ENCODE data around the gene COX18. TPM values are rescaled to one million over a fixed set of nuclear protein-coding genes. Genes with fewer than 3 reads are reported as not detected.
A peak's percentile ranks its signal among the peaks of the same experiment; 100 is the strongest.

Gene COX18
- total RNA-seq, 2 experiments from 2014 or later: 20.9 to 21.1 TPM

DNA sequence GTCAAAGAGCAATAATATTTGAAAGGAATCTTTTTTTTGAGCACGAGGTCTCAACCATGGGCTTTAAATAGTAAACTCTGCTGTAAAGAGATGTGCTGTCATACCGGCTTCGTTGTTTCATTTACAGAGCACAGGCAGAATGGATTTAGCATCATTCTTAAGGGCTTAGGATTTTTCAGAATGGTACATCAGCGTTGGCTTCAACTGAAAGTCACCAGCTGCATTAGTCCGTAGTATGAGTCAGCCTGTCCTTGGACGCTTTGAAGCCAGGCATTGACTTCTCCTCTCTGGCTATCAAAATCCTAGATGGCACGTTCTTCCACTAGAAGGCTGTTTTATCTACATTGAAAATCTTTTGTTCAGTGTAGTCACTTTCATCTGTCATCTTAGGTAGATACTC is 23.6 kb downstream of the COX18 start:
- H3K4me3 Mint-ChIP-seq: no peak overlapping the region
- no peak for DNase-seq
- intact Hi-C loops (cut with micrococcal nuclease): no loop called here
- CTCF ChIA-PET: no interaction called here
- H3K9me3 Mint-ChIP-seq: no peaks in the 10 kb centered on the region
- H3K4me1 Mint-ChIP-seq (ENCODE audit: low read depth): peaks cover 2% of the 10 kb centered on the region
- no peak overlapping the region for H3K27ac Mint-ChIP-seq
- peaks cover 2% of the 10 kb centered on the region for H3K36me3 Mint-ChIP-seq (ENCODE audit: low read depth)
- peaks cover 3% of the 10 kb centered on the region for H3K27me3 Mint-ChIP-seq (ENCODE audit: low read depth)

DNA sequence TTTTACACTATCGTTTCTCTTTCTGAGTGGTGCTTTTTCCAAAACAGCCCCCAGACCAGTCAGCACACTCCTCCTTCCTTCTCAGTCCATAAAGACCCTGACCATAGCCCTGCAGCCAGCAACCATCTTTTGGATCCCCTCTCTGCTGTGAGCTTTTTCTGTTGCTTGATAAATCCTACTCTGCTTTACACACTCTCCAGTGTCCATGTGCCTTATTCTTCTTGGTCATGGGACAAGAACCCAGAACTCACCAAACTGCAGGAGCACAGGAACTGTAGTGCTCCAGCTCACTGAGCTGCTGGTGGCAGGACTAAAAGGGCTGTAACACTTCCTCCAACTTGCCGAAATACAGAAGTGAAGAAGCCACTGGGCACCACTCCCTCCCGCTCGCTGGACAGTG is 32.5 kb downstream of the COX18 start:
- Mint-ChIP-seq H3K4me3 (no peak overlapping the region), H3K27ac (no peak overlapping the region), H3K9me3 (peaks cover 7% of the 10 kb centered on the region), H3K36me3 (ENCODE audit: low read depth) (peaks cover 1% of the 10 kb centered on the region), H3K4me1 (ENCODE audit: low read depth) (peaks cover 13% of the 10 kb centered on the region), H3K27me3 (ENCODE audit: low read depth) (peaks cover 3% of the 10 kb centered on the region)
- no peak for DNase-seq
- CTCF ChIA-PET: interaction anchor here (0.6 to 0.8 kb wide), 2 partner anchors 25 to 71 kb away, joined by 3 read pairs; no protein-coding TSS in a partner anchor
- intact Hi-C loops (cut with micrococcal nuclease): loop anchor here (5.0 kb wide), 2 partner anchors 270 to 615 kb away; no protein-coding TSS in a partner anchor

DNA sequence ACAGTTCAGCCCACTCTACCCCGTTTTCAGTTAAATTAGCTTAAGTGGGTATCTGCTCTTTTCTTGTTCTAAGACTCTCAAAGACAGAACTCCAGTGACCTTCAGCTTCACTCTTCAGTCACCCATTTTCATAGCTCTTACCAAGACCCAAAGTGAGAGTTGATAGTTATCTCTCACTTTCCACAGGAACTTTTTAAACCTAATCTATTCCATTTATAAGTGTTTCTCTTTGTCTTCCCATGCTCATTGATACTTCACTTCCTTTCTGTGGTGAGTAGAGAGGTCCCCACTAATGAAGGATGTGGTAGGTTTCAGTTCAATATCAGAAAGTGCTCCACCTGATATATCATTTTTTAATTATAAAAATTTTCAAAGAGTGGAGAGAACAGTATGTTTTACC is 33.4 kb downstream of the COX18 start:
- no peak overlapping the region for H3K4me3 Mint-ChIP-seq
- peaks cover 7% of the 10 kb centered on the region for H3K9me3 Mint-ChIP-seq
- H3K4me1 Mint-ChIP-seq (ENCODE audit: low read depth): peaks cover 13% of the 10 kb centered on the region
- intact Hi-C loops (cut with micrococcal nuclease): loop anchor here (1.0 to 5.0 kb wide), 3 partner anchors 32 to 616 kb away; no protein-coding TSS in a partner anchor
- CTCF ChIA-PET: interaction anchor here (0.6 kb wide), 1 partner anchor 272 kb away, joined by 3 read pairs; no protein-coding TSS in a partner anchor
- peaks cover 1% of the 10 kb centered on the region for H3K36me3 Mint-ChIP-seq (ENCODE audit: low read depth)
- no peak overlapping the region for H3K27ac Mint-ChIP-seq
- DNase-seq: no peak
- peaks cover 2% of the 10 kb centered on the region for H3K27me3 Mint-ChIP-seq (ENCODE audit: low read depth)

DNA sequence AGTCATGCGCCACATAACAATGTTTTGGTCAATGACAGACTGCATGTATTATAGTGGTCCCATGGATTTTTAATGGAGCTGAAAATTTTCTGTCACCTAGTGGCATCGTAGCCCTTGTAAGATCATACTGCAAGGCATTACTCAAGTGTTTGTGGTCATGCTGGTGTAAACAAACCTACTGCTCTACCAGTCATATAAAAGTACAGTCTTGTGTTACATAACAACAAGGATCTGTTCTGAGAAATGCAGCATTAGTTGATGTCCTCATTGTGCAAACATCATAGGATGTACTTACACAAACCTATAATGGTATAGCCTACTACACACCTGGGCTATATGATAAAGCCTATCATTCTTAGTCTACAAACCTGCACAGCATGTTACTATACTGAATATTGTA is 34.6 kb downstream of the COX18 start:
- no peak overlapping the region for H3K27ac Mint-ChIP-seq
- peaks cover 13% of the 10 kb centered on the region for H3K4me1 Mint-ChIP-seq (ENCODE audit: low read depth)
- intact Hi-C loops (cut with micrococcal nuclease): loop anchor here (5.0 kb wide), 2 partner anchors 272 to 617 kb away; no protein-coding TSS in a partner anchor
- no peaks in the 10 kb centered on the region for H3K27me3 Mint-ChIP-seq (ENCODE audit: low read depth)
- peaks cover 7% of the 10 kb centered on the region for H3K9me3 Mint-ChIP-seq
- CTCF ChIA-PET: no interaction called here
- no peak for DNase-seq
- H3K4me3 Mint-ChIP-seq: no peak overlapping the region
- H3K36me3 Mint-ChIP-seq (ENCODE audit: low read depth): peaks cover 1% of the 10 kb centered on the region

DNA sequence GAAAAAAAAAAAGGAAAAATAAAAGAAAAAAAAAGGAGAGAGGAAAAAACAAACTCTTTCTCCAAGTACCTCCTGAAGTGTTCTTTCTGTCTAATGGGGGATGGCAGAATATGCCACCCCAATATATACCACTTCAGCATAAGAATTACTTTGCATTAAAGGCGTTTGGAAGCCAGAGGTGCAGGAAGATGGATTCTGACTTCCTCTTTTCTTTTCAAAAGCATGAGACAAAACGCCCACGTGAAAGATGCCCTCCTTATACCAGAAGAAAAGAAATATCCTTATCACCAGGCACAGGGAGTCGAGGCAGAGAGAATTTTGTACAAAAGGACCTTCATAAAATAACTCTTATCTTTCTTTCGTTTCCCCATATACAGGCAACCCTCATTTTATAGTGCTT is 40.9 kb downstream of the COX18 start:
- no peak for DNase-seq
- Mint-ChIP-seq H3K4me3 (no peak overlapping the region), H3K27ac (no peak overlapping the region), H3K4me1 (ENCODE audit: low read depth) (peaks cover 4% of the 10 kb centered on the region), H3K27me3 (ENCODE audit: low read depth) (no peaks in the 10 kb centered on the region), H3K9me3 (no peaks in the 10 kb centered on the region), H3K36me3 (ENCODE audit: low read depth) (no peaks in the 10 kb centered on the region)
- CTCF ChIA-PET: no interaction called here
- intact Hi-C loops (cut with micrococcal nuclease): no loop called here

DNA sequence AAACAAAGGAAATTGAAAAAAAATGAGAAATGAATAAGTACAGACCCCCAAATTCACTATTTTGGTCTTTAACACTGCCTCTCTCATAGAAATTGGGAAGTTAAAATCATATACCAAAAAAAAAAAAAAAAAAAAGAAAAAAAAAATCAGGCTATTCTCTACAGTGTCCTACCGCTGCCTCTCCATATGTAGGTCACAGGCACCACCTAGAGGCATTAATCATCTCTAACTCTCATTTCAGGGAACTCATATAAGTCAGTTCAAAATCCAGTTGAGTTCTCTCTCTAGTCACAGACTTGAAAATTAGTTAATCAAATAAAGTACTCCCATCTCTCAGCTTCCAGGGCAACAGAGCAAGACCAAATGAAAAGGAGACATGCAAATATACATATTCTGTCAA is 47.9 kb downstream of the COX18 start:
- H3K4me1 Mint-ChIP-seq (ENCODE audit: low read depth): peaks cover 4% of the 10 kb centered on the region
- intact Hi-C loops (cut with micrococcal nuclease): loop anchor here (1.0 kb wide), 2 partner anchors 236 to 516 kb away; no protein-coding TSS in a partner anchor
- H3K36me3 Mint-ChIP-seq (ENCODE audit: low read depth): no peaks in the 10 kb centered on the region
- DNase-seq: peak; percentile 25
- no peaks in the 10 kb centered on the region for H3K9me3 Mint-ChIP-seq
- H3K27me3 Mint-ChIP-seq (ENCODE audit: low read depth): peaks cover 2% of the 10 kb centered on the region
- no peak overlapping the region for H3K27ac Mint-ChIP-seq
- no peak overlapping the region for H3K4me3 Mint-ChIP-seq
- CTCF ChIA-PET: interaction anchor here (0.7 to 2.0 kb wide), 5 partner anchors 232 to 695 kb away, joined by 3 to 5 read pairs (median 4); no protein-coding TSS in a partner anchor

DNA sequence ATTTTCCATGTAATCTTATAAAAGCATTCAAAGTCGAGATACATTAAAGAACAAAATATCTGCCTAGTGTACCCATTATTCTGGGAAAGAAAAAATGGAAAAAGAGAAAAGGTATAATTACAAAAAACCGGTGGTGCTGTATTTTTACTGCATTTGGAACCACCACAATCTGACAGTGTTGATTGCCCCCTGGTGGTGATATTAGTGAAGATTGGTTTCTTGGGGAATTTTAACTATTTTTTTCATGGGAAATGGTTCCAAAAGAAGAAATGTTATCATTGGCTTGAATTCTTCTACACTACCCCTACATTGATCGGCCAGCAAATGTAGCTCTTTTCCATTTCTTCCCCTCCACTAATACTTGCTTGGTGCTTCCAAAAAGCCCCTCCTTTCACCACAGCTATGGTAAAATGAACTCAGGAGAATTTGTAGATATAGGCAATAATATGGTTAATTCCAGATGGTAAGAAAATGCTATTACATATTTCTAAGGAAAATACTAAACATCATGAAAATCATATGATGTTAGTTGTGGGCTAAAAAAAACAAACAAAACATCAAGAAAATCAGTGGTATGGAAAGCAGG is 50.0 kb downstream of the COX18 start:
- Mint-ChIP-seq H3K36me3 (ENCODE audit: low read depth) (no peaks in the 10 kb centered on the region), H3K9me3 (no peaks in the 10 kb centered on the region), H3K4me3 (no peak overlapping the region), H3K27me3 (ENCODE audit: low read depth) (peaks cover 2% of the 10 kb centered on the region), H3K4me1 (ENCODE audit: low read depth) (peaks cover 1% of the 10 kb centered on the region), H3K27ac (no peak overlapping the region)
- DNase-seq: peak; percentile 19
- CTCF ChIA-PET: interaction anchor here (0.5 to 1.1 kb wide), 4 partner anchors 289 to 693 kb away, joined by 3 to 7 read pairs (median 3); no protein-coding TSS in a partner anchor
- intact Hi-C loops (cut with micrococcal nuclease): loop anchor here (1.0 to 2.0 kb wide), 3 partner anchors 317 to 723 kb away; no protein-coding TSS in a partner anchor

DNA sequence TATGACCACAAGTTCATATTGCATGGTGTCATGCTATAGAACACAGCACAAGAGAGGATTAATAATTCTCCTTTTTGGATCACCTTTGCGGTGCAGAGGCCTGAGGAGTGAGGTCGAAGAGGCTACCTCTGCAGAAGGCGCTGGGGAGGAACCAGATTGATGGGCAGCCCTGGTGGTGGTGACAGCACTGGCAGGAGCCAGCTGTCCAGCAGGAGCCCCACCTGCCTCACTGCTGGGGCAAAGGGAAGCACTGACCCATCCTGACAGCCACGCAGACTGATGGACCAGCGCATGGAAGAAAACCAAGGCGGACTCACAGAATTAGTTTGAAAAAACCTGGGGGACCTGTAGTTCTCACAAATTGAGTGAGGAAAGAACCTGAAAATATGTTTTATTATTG is 50.9 kb downstream of the COX18 start:
- H3K36me3 Mint-ChIP-seq (ENCODE audit: low read depth): no peaks in the 10 kb centered on the region
- no peak for DNase-seq
- no peaks in the 10 kb centered on the region for H3K4me1 Mint-ChIP-seq (ENCODE audit: low read depth)
- peaks cover 2% of the 10 kb centered on the region for H3K27me3 Mint-ChIP-seq (ENCODE audit: low read depth)
- H3K27ac Mint-ChIP-seq: no peak overlapping the region
- intact Hi-C loops (cut with micrococcal nuclease): loop anchor here (2.0 kb wide), 1 partner anchor 692 kb away; no protein-coding TSS in a partner anchor
- no peaks in the 10 kb centered on the region for H3K9me3 Mint-ChIP-seq
- H3K4me3 Mint-ChIP-seq: no peak overlapping the region
- CTCF ChIA-PET: interaction anchor here (0.7 kb wide), 1 partner anchor 19 kb away, joined by 3 read pairs; no protein-coding TSS in a partner anchor

DNA sequence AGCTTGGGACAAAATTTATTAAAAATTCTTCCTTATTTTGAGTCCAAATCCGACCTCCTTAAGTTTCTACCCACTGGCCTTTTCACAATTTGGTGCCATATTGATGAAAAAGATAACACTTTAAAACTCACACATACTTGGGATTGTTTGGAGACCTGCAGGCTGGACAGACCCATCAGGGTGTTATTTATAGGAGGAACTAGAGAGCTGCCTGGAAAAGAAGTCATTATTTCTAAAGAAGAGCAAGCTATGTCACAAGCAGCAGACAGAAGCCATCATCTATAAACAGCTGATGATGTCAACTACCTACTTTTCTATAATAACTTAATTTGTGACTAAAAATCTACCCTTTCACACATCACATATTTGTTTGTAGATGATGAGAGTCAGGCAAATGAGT is 56.2 kb downstream of the COX18 start:
- Mint-ChIP-seq H3K4me3 (no peak overlapping the region), H3K27me3 (ENCODE audit: low read depth) (peaks cover 7% of the 10 kb centered on the region), H3K36me3 (ENCODE audit: low read depth) (no peaks in the 10 kb centered on the region), H3K9me3 (peaks cover 6% of the 10 kb centered on the region), H3K4me1 (ENCODE audit: low read depth) (no peaks in the 10 kb centered on the region), H3K27ac (no peak overlapping the region)
- CTCF ChIA-PET: interaction anchor here (0.7 kb wide), 1 partner anchor 152 kb away, joined by 3 read pairs; no protein-coding TSS in a partner anchor
- intact Hi-C loops (cut with micrococcal nuclease): no loop called here
- DNase-seq: no peak

DNA sequence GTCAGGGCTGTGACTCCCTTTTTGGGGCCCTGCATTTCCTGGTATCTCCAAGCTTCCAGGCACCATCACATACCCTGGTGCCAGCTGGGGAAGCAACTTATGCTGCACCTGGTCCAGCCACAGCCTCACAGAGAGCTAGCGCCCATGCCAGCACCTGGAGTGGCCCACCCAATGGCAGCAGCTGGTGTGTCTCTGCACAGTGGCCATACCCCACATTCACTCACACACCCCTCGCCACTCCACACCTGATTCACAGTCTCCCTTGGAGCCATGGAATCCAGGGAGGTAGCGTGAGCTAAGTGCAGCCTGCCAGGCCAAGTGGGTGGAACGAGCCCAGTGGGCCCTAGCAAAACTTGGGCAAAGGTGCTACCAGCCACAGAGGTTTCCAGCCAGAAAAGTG is 56.8 kb downstream of the COX18 start:
- Mint-ChIP-seq H3K27me3 (ENCODE audit: low read depth) (peaks cover 7% of the 10 kb centered on the region), H3K4me1 (ENCODE audit: low read depth) (no peaks in the 10 kb centered on the region), H3K36me3 (ENCODE audit: low read depth) (no peaks in the 10 kb centered on the region), H3K9me3 (peaks cover 6% of the 10 kb centered on the region), H3K27ac (no peak overlapping the region), H3K4me3 (no peak overlapping the region)
- CTCF ChIA-PET: no interaction called here
- no peak for DNase-seq
- intact Hi-C loops (cut with micrococcal nuclease): no loop called here

DNA sequence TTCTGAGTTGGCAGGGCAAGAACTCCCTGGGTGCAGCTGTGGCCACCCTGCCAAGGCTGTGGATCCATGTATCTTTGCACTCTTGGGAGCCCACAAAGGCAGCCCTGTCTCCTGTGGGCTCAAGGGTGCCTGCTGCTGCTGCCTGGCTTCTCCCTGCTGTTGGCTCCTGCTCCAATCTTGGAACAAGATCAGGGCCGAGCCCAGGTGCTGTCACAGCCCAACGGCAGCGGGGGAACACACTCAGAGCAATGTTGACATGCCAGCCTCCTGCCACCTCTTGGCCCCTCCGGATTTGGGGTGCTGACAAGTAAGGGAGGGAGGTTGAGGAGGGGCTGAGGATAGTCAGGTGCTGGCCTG is 57.9 kb downstream of the COX18 start:
- CTCF ChIA-PET: no interaction called here
- H3K27ac Mint-ChIP-seq: no peak overlapping the region
- H3K36me3 Mint-ChIP-seq (ENCODE audit: low read depth): no peaks in the 10 kb centered on the region
- peaks cover 10% of the 10 kb centered on the region for H3K27me3 Mint-ChIP-seq (ENCODE audit: low read depth)
- no peak for DNase-seq
- H3K4me1 Mint-ChIP-seq (ENCODE audit: low read depth): no peaks in the 10 kb centered on the region
- intact Hi-C loops (cut with micrococcal nuclease): no loop called here
- H3K9me3 Mint-ChIP-seq: peaks cover 6% of the 10 kb centered on the region
- H3K4me3 Mint-ChIP-seq: no peak overlapping the region

DNA sequence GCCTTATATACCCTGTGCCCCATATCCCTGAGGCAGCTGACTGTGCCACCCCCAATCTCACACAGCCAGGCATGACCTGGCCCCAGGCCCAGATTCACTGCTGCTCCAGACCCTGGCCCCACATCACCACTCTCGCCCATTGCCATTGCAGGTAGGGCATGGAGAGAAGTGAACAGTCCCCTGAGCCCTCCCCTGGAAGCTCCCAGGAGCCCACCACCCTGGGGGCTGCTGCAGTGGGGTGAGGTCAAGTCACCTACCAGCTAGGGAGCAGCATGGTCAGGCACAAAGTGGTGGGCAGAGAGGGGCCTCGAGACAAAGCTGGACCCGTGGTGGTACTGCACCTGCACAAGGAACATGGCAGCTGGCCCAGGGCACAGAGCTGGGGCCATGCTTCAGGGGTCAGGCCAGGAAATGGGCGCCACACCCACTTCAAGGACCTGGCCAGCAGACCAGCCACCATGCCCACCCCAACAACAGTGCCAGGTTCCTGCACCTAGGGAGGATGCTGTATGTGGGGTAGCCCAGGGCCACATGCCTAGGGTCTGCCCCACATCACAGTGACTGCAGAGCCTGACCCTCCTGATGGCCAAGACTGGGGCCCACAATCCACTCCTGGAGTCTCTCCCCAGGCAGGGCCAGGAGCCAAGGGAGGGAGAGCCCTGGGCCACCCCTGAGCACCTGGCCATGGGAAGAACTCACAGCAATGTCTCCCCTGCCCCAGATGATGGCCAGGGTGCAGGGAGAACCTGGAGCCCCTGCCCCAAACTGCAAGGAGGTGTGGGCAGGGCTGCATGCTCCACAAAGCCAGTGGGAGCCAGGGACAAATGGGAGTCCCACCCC is 58.5 kb downstream of the COX18 start:
- H3K4me3 Mint-ChIP-seq: no peak overlapping the region
- peaks cover 10% of the 10 kb centered on the region for H3K27me3 Mint-ChIP-seq (ENCODE audit: low read depth)
- no peaks in the 10 kb centered on the region for H3K4me1 Mint-ChIP-seq (ENCODE audit: low read depth)
- H3K36me3 Mint-ChIP-seq (ENCODE audit: low read depth): no peaks in the 10 kb centered on the region
- CTCF ChIA-PET: no interaction called here
- H3K9me3 Mint-ChIP-seq: peaks cover 6% of the 10 kb centered on the region
- intact Hi-C loops (cut with micrococcal nuclease): no loop called here
- no peak overlapping the region for H3K27ac Mint-ChIP-seq
- no peak for DNase-seq

Measured in activated naive CD4-positive, alpha-beta T cell treated with anti-CD3 and anti-CD28 coated beads for 36 hours (primary cell).